K562 (cell line): ENCODE results near the gene PBX2. TPM values are rescaled to one million over a fixed set of nuclear protein-coding genes. Genes with fewer than 3 reads are reported as not detected.

Experiments
- ATF1 ChIP-seq, 2 experiments: fragments of 450-650 bp in 1 of 2; IDR thresholded peaks; 2 replicates each; pipeline ENCODE4 v1.6.1; 2016; ENCODE audit warnings: missing compliant biosample characterization in 1 of 2, missing genetic modification characterization in 1 of 2
- CXXC5 ChIP-seq: fragments of 250-450 bp; sonication (Bioruptor Pico); IDR thresholded peaks from 2 replicates; pipeline ENCODE4 v1.8.0; 2022; ENCODE audit warnings: inconsistent platforms, mild to moderate bottlenecking, moderate library complexity
- ESRRA ChIP-seq: fragments of 450-650 bp; IDR thresholded peaks from 2 replicates; pipeline ENCODE4 v1.6.1; 2014; ENCODE audit warnings: low read depth, mild to moderate bottlenecking, moderate library complexity, borderline replicate concordance
- ESRRB ChIP-seq: fragments of 250-450 bp; sonication (Bioruptor Pico); IDR thresholded peaks from 2 replicates; pipeline ENCODE4 v1.5.0; 2020; ENCODE audit warnings: mild to moderate bottlenecking, moderate library complexity, borderline replicate concordance
- GABPB1 ChIP-seq: sonication (generic); formaldehyde crosslinking; IDR thresholded peaks from 2 replicates; pipeline ENCODE4 v1.8.0; 2022; ENCODE audit warnings: mild to moderate bottlenecking, missing genetic modification reagents
- HDAC1 ChIP-seq, 2 experiments: fragments of 450-650 bp; IDR thresholded peaks; 2 replicates each; pipeline ENCODE4 v1.6.1; 2016 to 2017; ENCODE audit warnings: inconsistent platforms in 1 of 2, mild to moderate bottlenecking in 1 of 2, moderate library complexity in 1 of 2
- HDGF ChIP-seq: fragments of 450-650 bp; IDR thresholded peaks from 2 replicates; pipeline ENCODE4 v1.6.1; 2016
- MBD1 ChIP-seq: fragments of 250-450 bp; sonication (Bioruptor Pico); IDR thresholded peaks from 2 replicates; pipeline ENCODE4 v1.8.0; 2022; ENCODE audit warnings: inconsistent platforms
- PHF8 ChIP-seq: fragments of 200-600 bp; sonication (generic); IDR thresholded peaks from 2 replicates; pipeline ENCODE4 v1.6.1; 2012; ENCODE audit warnings: mixed run types, mild to moderate bottlenecking, inconsistent platforms, low read length, moderate library complexity, borderline replicate concordance
- RBM22 ChIP-seq: fragments of 200-400 bp; formaldehyde crosslinking; IDR thresholded peaks from 2 replicates; pipeline ENCODE4 v1.6.1; 2018; ENCODE audit warnings: low read length, low read depth; ENCODE audit not compliant: poor library complexity, severe bottlenecking
- SIX5 ChIP-seq, 2 experiments: IDR thresholded peaks; 2 replicates each; pipeline ENCODE4 v1.6.1; 2011; ENCODE audit warnings: low read length in 2 of 2, borderline replicate concordance in 1 of 2, low read depth in 1 of 2, mild to moderate bottlenecking in 1 of 2, moderate library complexity in 1 of 2; ENCODE audit not compliant: insufficient read depth in 1 of 2
- SREBF1 ChIP-seq: fragments of 150-350 bp; IDR thresholded peaks from 2 replicates; pipeline ENCODE4 v1.6.1; 2014; ENCODE audit warnings: antibody characterized with exemption, low read depth, low read length, borderline replicate concordance
- ZNF217 ChIP-seq: sonication (generic); formaldehyde crosslinking; IDR thresholded peaks from 2 replicates; pipeline ENCODE4 v1.8.0; 2022; ENCODE audit warnings: mild to moderate bottlenecking, missing genetic modification reagents
- ZNF253 ChIP-seq: fragments of 250-450 bp; sonication (Bioruptor Pico); conservative IDR thresholded peaks from 2 replicates; pipeline ENCODE4 v1.6.1; 2021; ENCODE audit warnings: mild to moderate bottlenecking
- ZNF316 ChIP-seq: fragments of 450-650 bp; IDR thresholded peaks from 2 replicates; pipeline ENCODE4 v1.6.1; 2016
- ZNF407 ChIP-seq: fragments of 450-650 bp; IDR thresholded peaks from 2 replicates; pipeline ENCODE4 v1.6.1; 2016; ENCODE audit warnings: low read depth
- polyA plus RNA-seq, 8 experiments: library from polyadenylated mRNA; depleted of rRNA in 4 of 8; stranded (reverse) in 5 of 8; unstranded in 3 of 8; fragments of >200 nt; fragmentation: Nextera tagmentation in 2 of 8; fragmentation: Illumina TruSeq in 1 of 8; extraction: Ambion mirVana in 2 of 8; extraction: Trizol in 1 of 8; gene quantifications; 2 replicates each; pipeline versions ENCODE4 v1.2.1 to v1.2.3, GENCODE V29; 2011 to 2014; ENCODE audit warnings: inconsistent platforms in 1 of 8, missing spikeins in 1 of 8
- total RNA-seq, 7 experiments: library from RNA; depleted of rRNA in 6 of 7; stranded (reverse); fragments of >200 nt in 6 of 7; fragmentation: Illumina TruSeq in 2 of 7; extraction: Trizol in 2 of 7; gene quantifications; 2 replicates each; pipeline versions ENCODE4 v1.2.1 to v1.2.3, GENCODE V29; 2011 to 2021; ENCODE audit warnings: low replicate concordance in 1 of 7

The PBX2 gene
- total and polyA plus RNA-seq, 9 of the 15 experiments (the other 6 are each of a cell fraction or from before 2014, with no cell fraction given), result 1.9 to 134 (median 62.5) TPM

- TF ChIP-seq RBM22 (no peak), ESRRA (peak; percentile 74; the same call in 1 of the 2 replicates), ZNF316 (peak; percentile 100), ZNF407 (peak; percentile 92), HDAC1 (IDR thresholded peaks at IDR 0.05) (peak in 1 of 2 experiments; percentile 81; a peak in 1 of 4 replicates), ZNF217 (CRISPR knock-in tag) (no peak), HDGF (peak; percentile 63; the same call in 1 of the 2 replicates), MBD1 (no peak), ATF1 (CRISPR knock-in tag; IDR thresholded peaks at IDR 0.05) (no peak), ATF1 (tag; IDR thresholded peaks at IDR 0.05) (peak; percentile 94), SREBF1 (no peak), ESRRB (no peak), CXXC5 (peak; percentile 55), GABPB1 (CRISPR knock-in tag) (peak; percentile 63; the same call in 1 of the 2 replicates), SIX5 (IDR thresholded peaks at IDR 0.05; ENCODE audit: borderline replicate concordance in 1 of 2, insufficient read depth in 1 of 2, low read depth in 1 of 2, low read length in 2 of 2) (no peak), PHF8 (peak; percentile 62; the same call in 1 of the 2 replicates), ZNF253 (CRISPR knock-in tag) (no peak)
These were observed 12.0 kb downstream of the PBX2 start, which contains the start of gene RNF5 (continued) for GRCh38 chr6:32177788-32178546.
